NCI-H2196 (cell line): ENCODE results near the gene DDIT3.
"Not testable (repeated sequence)": the region's sequence is repeated elsewhere in the genome, so short reads cannot be mapped to it uniquely, and the experiment has no call there.

Experiments used
- DNase-seq: peaks from one replicate; lab custom pipeline; 2025; ENCODE audit not compliant: unreplicated experiment; lab: John Stamatoyannopoulos, UW

DDIT3 gene

DNA sequence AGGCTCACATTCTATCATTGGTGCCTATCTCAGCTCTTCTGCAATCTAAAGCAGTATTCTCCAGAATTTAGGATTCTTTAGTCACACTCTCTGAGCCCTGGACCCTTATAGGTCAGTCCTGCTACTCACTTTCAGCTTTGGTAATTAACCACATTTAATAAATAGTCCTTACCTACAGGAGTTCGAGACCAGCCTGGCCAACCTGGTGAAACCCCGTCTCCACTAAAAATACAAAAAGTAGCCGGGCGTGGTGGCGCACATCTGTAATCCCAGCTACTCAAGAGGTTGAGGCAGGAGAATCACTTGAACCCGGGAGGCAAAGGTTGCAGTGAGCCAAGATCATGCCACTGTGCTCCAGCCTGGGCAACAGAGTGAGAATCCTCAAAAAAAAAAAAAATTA lies 6.6 kb downstream of the DDIT3 start:
- not testable (repeated sequence) for DNase-seq

DNA sequence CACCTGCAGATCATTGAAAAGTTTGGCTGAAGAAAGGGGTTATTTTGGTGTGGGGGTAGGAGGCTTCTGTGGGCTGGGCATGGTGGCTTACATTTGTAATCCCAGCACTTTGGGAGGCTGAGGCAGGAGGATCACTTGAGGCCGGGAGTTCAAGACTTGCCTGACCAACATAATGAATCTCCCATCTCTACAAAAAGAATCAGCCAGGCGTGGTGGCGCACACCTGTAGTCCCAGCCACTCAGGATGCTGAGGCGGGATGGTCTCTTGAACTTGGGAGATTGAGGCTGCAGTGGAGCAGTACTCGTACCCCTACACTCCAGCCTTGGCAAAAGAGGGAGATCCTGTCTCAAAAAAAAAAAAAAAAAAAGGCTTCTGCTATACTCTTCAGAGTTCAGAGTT lies 7.0 kb downstream of the DDIT3 start:
- DNase-seq = no peak

DNA sequence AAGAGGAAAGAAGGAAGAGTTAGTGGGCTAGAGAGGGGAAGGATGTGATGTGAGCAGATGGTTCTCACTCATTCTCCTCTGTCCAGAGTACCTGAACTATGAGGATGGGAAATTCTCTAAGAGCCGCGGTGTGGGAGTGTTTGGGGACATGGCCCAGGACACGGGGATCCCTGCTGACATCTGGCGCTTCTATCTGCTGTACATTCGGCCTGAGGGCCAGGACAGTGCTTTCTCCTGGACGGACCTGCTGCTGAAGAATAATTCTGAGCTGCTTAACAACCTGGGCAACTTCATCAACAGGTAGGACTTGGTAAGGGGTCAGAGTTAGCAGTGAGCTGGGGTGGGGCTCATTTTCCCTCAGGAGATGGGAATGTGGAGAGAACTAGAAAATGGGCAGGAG lies 7.6 kb downstream of the DDIT3 start:
- DNase-seq = no peak

DNA sequence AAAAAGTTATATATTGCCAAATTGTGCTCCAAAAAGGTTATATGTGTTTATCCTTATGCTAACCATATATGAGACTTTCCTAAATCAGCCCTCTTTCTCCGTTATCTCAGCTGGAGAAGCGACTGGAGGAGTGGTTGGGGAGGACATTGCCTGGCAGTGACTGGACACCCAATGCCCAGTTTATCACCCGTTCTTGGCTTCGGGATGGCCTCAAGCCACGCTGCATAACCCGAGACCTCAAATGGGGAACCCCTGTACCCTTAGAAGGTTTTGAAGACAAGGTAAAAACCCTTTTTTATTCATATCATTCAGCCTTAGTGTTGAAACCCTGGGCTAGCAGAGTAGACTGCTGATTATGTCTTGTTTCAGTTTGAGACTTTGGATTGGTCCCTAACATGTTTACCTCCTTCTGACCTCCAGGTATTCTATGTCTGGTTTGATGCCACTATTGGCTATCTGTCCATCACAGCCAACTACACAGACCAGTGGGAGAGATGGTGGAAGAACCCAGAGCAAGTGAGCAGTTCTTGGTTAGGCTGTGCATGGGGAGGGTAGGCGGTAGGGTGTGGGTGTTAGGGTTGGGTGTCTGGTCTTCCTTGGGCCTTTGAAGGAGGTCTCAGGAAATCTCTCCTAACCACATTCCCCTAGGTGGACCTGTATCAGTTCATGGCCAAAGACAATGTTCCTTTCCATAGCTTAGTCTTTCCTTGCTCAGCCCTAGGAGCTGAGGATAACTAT lies 8.6 kb downstream of the DDIT3 start:
- no peak for DNase-seq

DNA sequence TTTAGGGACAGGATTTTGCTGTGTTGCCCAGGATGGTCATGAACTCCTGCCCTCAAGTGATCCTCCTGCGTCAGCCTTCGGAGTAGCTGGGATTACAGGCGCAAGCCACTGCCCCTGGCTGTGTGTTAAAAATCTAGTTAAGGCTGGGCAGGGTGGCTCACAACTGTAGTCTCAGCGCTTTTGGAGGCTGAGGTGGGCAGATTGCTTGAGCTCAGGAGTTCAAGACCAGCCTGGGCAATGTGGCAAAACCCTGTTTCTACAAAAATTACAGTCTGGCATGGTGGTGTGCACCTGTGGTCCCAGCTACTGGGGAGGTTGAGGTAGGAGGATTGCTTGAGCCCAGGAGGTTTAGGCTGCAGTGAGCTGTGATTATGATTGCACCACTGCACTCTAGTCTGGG lies 9.2 kb downstream of the DDIT3 start:
- no peak for DNase-seq

DNA sequence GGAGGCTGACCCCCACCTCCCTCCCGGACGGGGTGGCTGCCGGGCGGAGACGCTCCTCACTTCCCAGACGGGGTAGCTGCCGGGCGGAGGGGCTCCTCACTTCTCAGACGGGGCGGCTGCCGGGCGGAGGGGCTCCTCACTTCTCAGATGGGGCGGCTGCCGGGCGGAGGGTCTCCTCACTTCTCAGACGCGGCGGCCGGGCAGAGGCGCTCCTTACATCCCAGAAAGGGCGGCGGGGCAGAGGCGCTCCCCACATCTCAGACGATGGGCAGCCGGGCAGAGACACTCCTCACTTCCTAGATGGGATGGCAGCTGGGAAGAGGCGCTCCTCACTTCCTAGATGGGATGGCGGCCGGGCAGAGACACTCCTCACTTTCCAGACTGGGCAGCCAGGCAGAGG lies 12.5 kb downstream of the DDIT3 start:
- DNase-seq = not testable (repeated sequence)

DNA sequence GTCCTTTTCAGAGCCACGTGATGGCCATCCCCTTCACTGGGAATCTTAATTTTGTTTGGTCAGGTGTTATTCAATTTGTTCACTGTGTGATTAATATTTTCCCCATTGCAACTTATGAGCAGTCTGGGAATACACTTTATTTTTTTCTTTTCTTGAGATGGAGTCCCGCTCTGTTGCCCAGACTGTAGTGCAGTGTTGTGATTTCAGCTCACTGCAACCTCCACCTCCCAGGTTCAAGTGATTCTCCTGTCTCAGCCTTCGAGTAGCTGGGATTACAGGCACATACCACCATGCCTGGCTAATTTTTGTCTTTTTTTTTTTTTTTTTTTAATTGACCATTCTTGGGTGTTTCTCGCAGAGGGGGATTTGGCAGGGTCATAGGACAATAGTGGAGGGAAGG lies 13.8 kb downstream of the DDIT3 start:
- DNase-seq = not testable (repeated sequence)

DNA sequence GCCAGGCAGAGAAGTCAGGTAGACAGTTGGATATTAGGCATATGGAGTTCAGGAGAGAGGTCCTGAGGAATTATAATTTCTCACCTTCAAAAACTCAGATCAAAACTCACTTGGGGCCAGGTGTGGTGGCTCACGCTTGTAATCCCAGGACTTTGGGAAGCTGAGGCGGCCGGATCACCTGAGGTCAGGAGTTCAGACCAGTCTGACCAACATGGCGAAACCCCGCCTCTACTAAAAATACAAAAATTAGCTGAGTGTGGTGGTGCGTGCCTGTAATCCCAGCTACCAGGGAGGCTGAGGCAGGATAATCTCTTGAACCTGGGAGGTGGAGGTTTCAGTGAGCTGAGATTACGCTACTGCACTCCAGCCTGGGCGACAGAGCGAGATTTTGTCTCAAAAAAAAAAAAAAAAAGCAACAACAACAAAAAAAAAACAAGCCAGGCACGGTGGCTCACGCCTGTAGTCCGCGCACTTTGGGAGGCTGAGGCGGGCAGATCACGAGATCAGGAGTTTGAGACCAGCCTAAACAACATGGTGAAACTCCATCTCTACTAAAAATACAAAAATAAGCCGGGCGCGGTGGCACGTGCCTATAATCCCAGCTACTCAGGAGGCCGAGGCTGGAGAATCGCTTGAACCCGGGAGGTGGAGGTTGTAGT lies 17.9 kb downstream of the DDIT3 start:
- not testable (repeated sequence) for DNase-seq

DNA sequence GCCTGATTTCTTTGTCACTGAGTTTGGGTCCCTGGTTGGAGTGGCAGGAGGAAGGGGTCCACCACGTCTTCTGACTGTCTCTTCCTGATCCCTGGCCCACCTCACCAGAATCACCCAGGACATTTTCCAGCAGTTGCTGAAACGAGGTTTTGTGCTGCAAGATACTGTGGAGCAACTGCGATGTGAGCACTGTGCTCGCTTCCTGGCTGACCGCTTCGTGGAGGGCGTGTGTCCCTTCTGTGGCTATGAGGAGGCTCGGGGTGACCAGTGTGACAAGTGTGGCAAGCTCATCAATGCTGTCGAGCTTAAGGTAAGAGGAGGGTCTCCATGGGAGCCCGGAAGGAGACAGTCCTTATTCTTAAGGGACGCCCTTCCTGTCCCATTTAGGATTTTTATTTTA lies 20.1 kb downstream of the DDIT3 start:
- no peak for DNase-seq

DNA sequence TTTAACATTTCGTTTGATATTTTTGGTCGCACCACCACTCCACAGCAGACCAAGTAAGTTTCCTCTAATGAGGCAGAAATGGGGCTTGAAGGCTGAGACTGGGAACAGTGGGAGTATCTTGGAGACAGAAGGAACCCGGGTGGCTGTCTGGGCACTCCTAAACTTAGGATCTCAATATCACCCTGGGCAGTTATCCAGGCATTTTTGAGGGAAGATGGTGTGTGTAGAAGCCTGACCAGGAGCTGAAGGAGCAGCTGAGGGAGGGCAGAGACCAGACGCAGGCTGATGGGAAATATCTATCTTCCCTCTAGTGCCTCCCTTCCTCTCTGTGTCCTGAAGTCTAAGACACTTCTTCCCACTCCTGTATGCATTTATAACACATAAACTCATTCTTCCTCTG lies 21.7 kb downstream of the DDIT3 start:
- no peak for DNase-seq

DNA sequence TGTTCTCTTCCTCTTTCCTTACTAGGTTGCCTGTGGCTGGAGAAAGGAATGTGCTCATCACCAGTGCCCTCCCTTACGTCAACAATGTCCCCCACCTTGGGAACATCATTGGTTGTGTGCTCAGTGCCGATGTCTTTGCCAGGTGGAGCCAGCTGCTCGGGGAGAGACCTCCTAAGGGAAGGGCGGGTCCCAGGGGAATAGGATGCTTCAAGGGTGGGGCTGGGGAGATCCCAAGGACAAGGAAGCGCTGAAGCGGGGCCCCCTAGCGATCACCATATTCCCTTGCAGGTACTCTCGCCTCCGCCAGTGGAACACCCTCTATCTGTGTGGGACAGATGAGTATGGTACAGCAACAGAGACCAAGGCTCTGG lies 22.2 kb downstream of the DDIT3 start:
- no peak for DNase-seq

DNA sequence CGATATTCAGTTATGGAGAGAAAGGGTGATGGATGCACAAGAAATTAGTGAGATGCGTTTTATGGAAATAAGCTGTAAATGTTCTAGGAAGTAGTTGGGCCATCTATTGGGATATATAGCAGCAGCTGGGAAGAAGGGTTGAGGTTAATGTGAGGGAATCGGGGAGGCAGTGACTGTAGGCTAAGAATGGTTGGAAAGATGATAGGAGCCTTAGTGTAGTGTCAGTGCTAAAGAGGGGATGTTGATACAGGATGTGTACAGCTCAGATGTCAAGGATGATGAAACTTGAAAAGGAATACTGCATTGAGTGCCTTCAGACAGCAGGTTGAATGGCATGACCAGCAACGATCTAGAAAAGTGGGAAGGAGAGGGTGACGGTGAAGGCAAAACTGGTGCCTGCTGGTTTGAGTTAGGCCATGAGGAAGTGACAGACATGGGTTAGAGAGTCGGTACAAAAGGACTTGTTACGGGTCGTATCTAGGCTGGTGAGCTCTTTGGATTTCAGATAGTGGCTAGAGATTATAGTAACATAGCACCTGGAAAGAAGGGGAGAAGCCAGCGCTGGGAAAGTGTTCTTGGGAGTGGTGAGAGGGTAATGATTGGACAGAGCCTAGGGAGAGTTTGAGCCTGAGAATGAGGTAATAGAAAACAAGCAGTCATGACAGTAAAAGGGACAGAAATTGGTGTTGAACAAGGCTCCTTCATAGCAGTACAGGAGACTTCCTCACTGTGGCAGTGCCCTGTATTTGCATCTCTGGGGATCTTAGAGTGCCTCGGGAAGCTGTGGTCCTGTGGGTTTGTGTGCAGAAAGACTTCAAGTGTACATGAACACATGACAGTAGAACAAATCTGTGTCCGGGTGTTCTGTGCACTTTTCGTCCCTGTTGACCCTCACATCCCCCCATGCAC lies 22.8 kb downstream of the DDIT3 start:
- no peak for DNase-seq

DNA sequence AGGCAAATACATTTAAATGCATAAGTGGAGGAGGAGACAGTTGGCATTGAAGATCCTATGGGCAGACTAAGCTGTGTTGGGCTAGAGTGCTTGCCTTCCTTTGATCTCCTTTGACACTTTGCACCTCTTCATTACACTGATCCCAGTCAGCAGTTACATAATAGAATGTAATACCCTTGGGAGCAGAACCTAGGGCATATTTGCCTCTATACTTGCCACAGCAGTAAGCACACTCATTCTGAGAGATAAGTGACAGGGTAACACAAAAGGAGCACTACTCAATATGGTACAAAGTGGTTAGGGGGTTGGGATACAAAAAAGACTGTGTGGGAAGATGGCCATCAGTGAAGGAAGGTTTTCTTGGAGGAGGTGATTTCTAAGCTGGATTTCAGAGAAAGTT lies 23.5 kb downstream of the DDIT3 start:
- no peak for DNase-seq

DNA sequence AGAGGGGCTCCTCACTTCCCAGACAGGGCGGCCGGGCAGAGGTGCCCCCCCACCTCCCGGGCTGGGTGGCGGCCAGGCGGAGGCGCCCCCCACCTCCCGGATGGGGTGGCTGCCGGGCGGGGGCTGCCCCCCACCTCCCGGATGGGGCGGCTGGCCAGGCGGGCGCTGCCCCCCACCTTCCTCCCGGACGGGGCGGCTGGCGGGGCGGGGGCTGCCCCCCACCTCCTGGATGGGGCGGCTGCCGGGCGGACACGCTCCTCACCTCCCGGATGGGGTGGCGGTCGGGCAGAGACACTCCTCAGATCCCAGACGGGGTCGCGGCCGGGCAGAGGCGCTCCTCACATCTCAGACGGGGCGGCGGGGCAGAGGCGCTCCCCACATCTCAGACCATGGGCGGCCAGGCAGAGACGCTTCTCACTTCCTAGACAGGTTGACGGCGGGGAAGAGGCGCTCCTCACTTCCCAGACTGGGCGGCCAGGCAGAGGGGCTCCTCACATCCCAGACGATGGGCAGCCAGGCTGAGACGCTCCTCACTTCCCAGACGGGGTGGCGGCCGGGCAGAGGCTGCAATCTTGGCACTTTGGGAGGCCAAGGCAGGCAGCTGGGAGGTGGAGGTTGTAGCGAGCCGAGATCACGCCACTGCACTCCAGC lies 25.1 kb downstream of the DDIT3 start:
- DNase-seq = not testable (repeated sequence)

DNA sequence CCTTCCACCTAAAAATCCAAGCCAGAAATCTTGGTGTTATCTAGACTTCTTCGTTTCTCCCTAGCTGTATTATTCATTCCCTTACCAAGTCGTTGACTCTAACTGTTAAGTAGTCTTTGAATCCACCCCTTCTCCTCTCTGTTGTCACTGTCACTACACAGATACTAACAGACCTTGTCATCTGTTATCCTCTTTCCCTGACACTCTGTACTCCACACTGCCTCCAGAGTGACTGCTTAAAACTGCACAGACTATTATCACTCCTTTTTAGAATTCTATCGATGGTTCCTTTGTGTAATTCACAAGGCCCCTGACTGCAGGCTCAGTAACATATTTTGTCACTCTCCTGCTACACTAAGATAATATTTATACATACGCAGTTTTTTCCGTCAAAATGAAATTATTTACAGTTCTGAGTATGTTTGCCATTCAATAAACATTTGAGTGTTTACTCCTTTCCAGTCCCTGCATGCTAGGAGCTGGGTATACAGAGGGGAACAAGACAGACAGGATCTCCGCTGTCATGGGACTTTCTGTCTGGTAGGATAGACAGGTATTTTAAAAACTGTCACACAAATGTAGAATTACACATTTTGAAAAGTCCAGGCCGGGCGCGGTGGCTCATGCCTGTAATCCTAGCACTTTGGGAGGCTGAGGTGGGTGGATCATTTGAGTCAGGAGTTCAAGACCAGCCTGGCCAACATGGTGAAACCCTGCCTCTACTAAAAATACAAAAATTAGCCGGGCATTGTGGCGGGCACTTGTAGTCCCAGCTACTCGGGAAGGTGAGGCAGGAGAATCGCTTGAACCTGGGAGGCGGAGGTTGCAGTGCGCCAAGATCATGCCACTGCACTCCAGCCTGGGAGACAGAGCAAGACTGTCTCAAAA lies 28.7 kb downstream of the DDIT3 start:
- DNase-seq = no peak

DNA sequence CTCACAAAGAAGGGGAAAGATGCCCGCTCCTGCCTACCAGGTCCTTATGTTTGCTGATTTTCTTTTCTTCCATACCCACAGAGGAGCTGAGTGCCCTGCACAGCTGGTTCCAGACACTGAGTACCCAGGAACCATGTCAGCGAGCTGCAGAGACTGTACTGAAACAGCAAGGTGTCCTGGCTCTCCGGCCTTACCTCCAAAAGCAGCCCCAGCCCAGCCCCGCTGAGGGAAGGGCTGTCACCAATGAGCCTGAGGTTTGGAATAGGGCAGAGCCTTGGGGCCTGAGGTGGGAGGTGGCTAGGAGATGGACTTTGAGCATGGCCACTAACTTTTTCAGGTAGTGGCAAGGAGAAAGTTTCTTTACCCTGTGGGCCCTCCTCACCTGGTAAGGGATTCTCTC lies 30.2 kb downstream of the DDIT3 start:
- DNase-seq = no peak

DNA sequence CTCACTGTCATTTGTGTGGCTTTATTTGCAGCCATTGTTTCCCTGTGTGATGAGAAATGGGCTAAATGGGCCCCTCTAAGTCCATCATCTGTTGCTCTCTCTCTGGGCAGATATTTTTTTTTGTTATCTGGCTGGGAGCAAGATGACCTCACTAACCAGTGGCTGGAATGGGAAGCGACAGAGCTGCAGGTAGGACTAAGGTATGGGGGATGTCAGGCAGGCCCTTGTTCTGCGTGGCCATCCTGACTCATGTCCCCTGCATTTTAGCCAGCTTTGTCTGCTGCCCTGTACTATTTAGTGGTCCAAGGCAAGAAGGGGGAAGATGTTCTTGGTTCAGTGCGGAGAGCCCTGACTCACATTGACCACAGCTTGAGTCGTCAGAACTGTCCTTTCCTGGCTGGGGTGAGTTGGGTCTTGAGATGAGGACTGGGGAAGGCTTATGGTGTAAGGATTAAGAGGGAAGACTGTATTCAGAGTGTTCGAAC lies 31.1 kb downstream of the DDIT3 start:
- no peak for DNase-seq

DNA sequence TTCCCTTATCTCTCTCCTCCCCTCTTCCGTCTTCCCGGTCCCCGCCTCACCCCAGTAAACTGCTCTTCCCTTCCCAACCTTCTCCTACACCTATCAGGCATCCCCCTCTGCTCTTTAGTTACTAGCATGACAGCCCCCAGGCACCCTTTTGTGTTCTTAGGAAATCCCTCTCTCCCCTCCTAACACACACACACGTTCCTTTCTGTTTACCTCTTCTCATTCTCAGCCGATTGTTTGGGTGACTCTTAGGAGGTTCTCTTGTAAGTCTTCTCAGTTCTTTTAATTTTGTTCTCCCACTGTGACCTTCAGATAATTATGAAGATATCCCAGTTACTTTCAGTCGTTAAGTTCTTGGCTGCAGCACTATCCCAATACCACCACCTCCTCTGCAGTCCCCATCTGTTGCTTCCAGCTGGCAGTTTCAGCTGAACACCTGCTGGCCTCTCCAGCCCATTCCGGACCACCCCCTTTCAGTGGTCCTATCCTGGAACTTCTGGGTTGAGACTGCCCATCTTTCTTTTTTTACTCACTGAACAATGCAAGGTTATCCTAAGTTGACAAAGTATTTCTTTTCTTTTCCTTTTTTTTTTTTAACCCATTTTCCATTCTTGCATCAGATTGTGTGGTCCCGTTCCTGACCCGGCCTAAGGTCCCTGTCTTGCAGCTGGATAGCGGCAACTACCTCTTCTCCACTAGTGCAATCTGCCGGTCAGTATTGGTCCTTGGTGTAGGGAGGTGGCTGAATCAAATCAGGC lies 31.7 kb downstream of the DDIT3 start:
- DNase-seq = no peak

DNA sequence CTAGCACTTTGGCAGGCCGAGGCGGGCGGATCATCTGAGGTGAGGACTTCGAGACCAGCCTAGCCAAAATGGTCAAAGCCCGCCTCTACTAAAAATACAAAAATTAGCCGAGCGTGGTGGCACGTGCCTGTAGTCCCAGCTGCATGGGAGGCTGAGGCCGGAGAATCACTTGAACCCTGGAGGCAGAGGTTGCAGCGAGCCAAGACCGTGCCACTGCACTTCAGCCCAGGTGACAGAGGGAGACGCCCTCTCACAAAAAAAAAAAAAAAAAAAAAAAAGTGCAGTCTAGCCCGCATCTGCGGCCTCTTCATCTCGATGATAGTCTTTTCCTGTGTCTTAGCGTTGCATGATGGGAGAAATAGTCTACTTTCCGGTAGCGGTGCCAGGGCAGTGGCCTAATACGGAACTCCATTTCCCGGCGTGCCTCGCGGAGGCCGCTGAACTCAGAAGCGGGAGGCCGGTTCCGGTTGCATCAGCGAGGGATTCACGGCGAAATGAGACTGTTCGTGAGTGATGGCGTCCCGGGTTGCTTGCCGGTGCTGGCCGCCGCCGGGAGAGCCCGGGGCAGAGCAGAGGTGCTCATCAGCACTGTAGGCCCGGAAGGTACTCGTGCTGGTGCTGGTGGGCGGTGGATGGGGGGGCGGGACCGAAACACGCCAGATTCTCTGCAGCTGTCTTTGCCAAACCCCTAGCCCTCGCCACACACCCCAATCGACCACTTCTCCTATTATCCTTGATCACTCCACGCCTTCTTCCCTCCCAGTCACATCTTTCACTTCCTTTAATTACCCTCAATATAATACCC lies 32.5 kb downstream of the DDIT3 start, which contains the start of gene MARS1:
Gene MARS1, plus strand, starts transcription at position 472 of the 805 bp plus-strand sequence. Its CDS starts 23 bp downstream, at position 495.
- peak; percentile 97 for DNase-seq
